Activated naive CD4-positive, alpha-beta T cell treated with anti-CD3 and anti-CD28 coated beads, Interleukin-2, amount 50 U/mL, for 72 hours (primary cell): ENCODE measurements around the gene GNAS. TPM values are rescaled to one million over a fixed set of nuclear protein-coding genes. Genes with fewer than 3 reads are reported as not detected.

Experiments
- ATAC-seq, 2 donors: fragments of 150-1000 bp; cut with Tn5 transposase; 2 replicates each; pipeline ENCODE4 v1.10.0; 2021; ENCODE audit warnings: mild to moderate bottlenecking in 2 of 2, moderate library complexity in 2 of 2
- DNase-seq, 2 donors: peaks; one replicate each; pipeline ENCODE4 v3.0.0; 2021 to 2022; ENCODE audit warnings: low spot score in 2 of 2
- H3K27ac Mint-ChIP-seq, 2 donors: one replicate each; pipeline ENCODE4 v1.8.0; 2022; ENCODE audit warnings: mild to moderate bottlenecking in 2 of 2, mixed read lengths in 2 of 2
- H3K36me3 Mint-ChIP-seq, 2 donors: one replicate each; pipeline ENCODE4 v1.8.0; 2022; ENCODE audit warnings: mixed read lengths in 2 of 2
- H3K9me3 Mint-ChIP-seq, 2 donors: one replicate each; pipeline ENCODE4 v1.8.0; 2022; ENCODE audit warnings: mixed read lengths in 2 of 2
- total RNA-seq, 2 donors: library from RNA; stranded (reverse); gene quantifications; one replicate each; pipeline ENCODE4 v1.2.3, GENCODE V29; 2022

GNAS gene
- total RNA-seq, 2 donors from 2014 or later = 624 to 863 TPM

DNA sequence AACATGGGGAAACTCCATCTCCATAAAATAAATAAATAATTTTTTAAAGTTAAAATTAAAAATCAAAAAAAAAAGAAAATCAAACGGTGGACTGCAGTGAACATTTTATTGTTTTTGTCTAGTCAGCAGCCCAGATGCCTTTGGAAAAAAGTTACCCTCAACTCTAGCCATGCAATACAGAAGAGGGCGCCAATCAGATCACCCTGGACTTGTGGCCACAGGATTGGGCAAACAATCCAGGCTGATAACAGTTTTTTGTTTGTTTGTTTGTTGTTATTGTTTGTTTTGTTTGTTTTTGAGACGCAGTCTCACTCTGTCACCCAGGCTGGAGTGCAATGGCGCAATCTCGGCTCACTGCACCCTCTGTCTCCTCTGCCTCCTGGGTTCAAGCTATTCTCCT is 98.1 kb downstream of the GNAS start:
- no peak overlapping the region for H3K27ac Mint-ChIP-seq
- no peaks in the 10 kb centered on the region for H3K9me3 Mint-ChIP-seq
- H3K36me3 Mint-ChIP-seq = no peaks in the 10 kb centered on the region
- no peak for DNase-seq
- ATAC-seq = no peak

DNA sequence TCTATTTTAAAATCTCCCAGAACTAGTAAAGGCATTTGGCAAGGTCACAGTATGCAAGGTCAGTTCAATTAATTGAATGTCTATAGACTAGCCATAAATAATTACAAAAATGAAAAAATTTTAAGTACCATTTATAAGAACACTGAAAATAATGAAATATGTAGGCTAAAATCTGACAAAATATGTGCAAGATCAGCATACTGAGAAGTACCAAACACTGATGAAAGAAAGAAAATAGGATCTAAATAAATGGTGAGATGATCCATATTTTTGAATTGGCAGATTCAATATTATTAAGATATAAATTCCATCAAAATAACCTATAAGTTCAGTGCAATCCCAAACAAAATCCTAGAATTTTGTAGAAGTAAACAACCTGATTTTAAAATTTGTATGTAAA is 100.5 kb downstream of the GNAS start:
- no peak for ATAC-seq
- H3K9me3 Mint-ChIP-seq = no peaks in the 10 kb centered on the region
- no peaks in the 10 kb centered on the region for H3K36me3 Mint-ChIP-seq
- no peak for DNase-seq
- H3K27ac Mint-ChIP-seq = no peak overlapping the region

DNA sequence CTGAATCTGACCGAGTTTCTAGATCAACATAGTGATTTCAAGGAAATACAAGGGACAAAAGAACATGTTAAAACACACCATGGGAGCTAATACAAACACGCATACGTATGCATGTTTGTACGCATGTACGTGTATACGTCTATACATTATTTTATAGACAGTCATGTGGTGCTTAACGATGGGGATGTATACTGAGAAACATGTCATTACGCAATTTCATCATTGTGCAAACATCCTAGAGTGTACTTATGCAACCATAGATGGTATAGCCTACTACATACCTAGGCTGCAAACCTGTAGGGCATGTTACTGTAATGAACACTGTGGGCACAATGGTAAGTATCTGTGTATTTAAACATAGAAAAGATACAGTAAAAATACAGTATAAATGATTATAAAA is 103.6 kb downstream of the GNAS start:
- no peak overlapping the region for H3K27ac Mint-ChIP-seq
- no peaks in the 10 kb centered on the region for H3K36me3 Mint-ChIP-seq
- no peaks in the 10 kb centered on the region for H3K9me3 Mint-ChIP-seq
- DNase-seq (no peak), ATAC-seq (no peak)

DNA sequence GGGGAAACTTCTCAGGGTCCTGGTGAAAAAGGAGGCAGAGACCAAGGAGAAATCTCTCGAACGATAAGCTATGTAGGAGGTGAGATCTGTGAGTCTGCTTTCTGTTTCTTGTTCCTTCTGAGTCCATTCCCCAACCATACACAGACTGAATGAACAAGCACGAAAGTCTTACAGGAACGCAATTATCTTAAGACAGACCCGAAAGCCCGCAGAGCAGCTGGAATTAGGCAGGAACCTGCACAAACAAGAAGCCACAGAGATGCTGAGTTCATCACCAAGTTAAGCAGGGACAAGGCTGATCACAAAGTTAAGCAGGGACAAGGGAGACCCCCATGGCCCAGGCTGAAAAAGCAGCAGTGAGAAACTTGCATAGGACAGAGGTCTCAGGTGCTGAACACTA is 107.1 kb downstream of the GNAS start:
- ATAC-seq (no peak), DNase-seq (no peak)
- Mint-ChIP-seq H3K36me3 (no peaks in the 10 kb centered on the region), H3K27ac (no peak overlapping the region), H3K9me3 (no peaks in the 10 kb centered on the region)

Other genes with a start within 250 kb of the GNAS start
- 100 to 1,000 TPM; 130 to 135 TPM for gene STX16, start 201.4 kb upstream of the GNAS start, total RNA-seq
- gene NPEPL1, start 159.9 kb upstream of the GNAS start, total RNA-seq = 10 to 100 TPM; 12.8 to 21.6 TPM
- 1 to 10 TPM; 3.0 to 3.4 TPM for gene GNAS-AS1, start 1.8 kb upstream of the GNAS start, total RNA-seq
- 100 to 1,000 TPM; 123 to 159 TPM for gene NELFCD, start 128.5 kb downstream of the GNAS start, total RNA-seq
- 10 to 100 TPM; 36.3 to 37.1 TPM for gene CTSZ, start 154.5 kb downstream of the GNAS start, total RNA-seq
- gene TUBB1, start 166.7 kb downstream of the GNAS start, total RNA-seq = under 1 TPM in 1 of 2 donors, not detected in 1; 0.09 TPM
- gene ATP5F1E, start 179.6 kb downstream of the GNAS start, total RNA-seq = 10 to 100 TPM; 63.2 to 76.7 TPM
- gene PRELID3B, start 190.1 kb downstream of the GNAS start, total RNA-seq = 100 to 1,000 TPM; 118 to 170 TPM